Mesendoderm (in vitro differentiated cells): ENCODE data around the gene ELOVL7.

Experiments used
- DNase-seq: peaks from one replicate; pipeline ENCODE4 v3.0.0; 2013
- H2AK5ac ChIP-seq: 2 replicates; pipeline ENCODE4 v1.6.1; 2013; ENCODE audit warnings: low read length, inconsistent platforms
- H2BK120ac ChIP-seq: 2 replicates; pipeline ENCODE4 v1.6.1; 2013; ENCODE audit warnings: low read depth, mild to moderate bottlenecking, low read length, moderate library complexity, mixed read lengths
- H2BK15ac ChIP-seq: replicated peaks from 2 replicates; pipeline ENCODE4 v1.6.1; 2013; ENCODE audit warnings: low read depth, mild to moderate bottlenecking, moderate library complexity
- H2BK5ac ChIP-seq: 2 replicates; pipeline ENCODE4 v1.6.1; 2013; ENCODE audit warnings: low read length, inconsistent platforms
- H3K18ac ChIP-seq: 2 replicates; pipeline ENCODE4 v1.6.1; 2013; ENCODE audit warnings: mild to moderate bottlenecking, low read length, mixed read lengths
- H3K23ac ChIP-seq: one replicate; pipeline ENCODE4 v1.6.1; 2013; ENCODE audit warnings: low read length
- H3K27ac ChIP-seq: 2 replicates; pipeline ENCODE4 v1.5.1; 2013; ENCODE audit warnings: low read depth, mild to moderate bottlenecking, inconsistent platforms, low read length, moderate library complexity
- H3K27me3 ChIP-seq: 2 replicates; pipeline ENCODE4 v1.6.1; 2013; ENCODE audit warnings: low read length, control low read depth, mild to moderate bottlenecking, inconsistent platforms; ENCODE audit not compliant: insufficient read depth, poor library complexity
- H3K36me3 ChIP-seq: 2 replicates; pipeline ENCODE4 v1.6.1; 2013; ENCODE audit warnings: low read length, inconsistent platforms; ENCODE audit not compliant: control insufficient read depth, insufficient read depth
- H3K4ac ChIP-seq: one replicate; pipeline ENCODE4 v1.6.1; 2013; ENCODE audit warnings: low read depth, mild to moderate bottlenecking, low read length, moderate library complexity
- H3K4me1 ChIP-seq: 2 replicates; pipeline ENCODE4 v1.6.1; 2013; ENCODE audit warnings: low read depth, low read length, inconsistent platforms; ENCODE audit not compliant: control insufficient read depth
- H3K4me2 ChIP-seq: 2 replicates; pipeline ENCODE4 v1.6.1; 2013; ENCODE audit warnings: low read length
- H3K4me3 ChIP-seq: 2 replicates; pipeline ENCODE4 v1.5.1; 2013; ENCODE audit warnings: mild to moderate bottlenecking, low read length
- H3K56ac ChIP-seq: one replicate; pipeline ENCODE4 v1.6.1; 2013; ENCODE audit warnings: low read length
- H3K79me1 ChIP-seq: 2 replicates; pipeline ENCODE4 v1.6.1; 2013; ENCODE audit warnings: low read length, inconsistent platforms
- H3K79me2 ChIP-seq: 2 replicates; pipeline ENCODE4 v1.6.1; 2013; ENCODE audit warnings: mild to moderate bottlenecking, low read length; ENCODE audit not compliant: control insufficient read depth, insufficient read depth
- H3K9ac ChIP-seq: 2 replicates; pipeline ENCODE4 v1.6.1; 2013; ENCODE audit warnings: low read length, inconsistent platforms
- H4K5ac ChIP-seq: one replicate; pipeline ENCODE4 v1.6.1; 2013; ENCODE audit warnings: low read length
- H4K8ac ChIP-seq: one replicate; pipeline ENCODE4 v1.6.1; 2013; ENCODE audit warnings: low read depth, mild to moderate bottlenecking, control low read depth, low read length, moderate library complexity
- WGBS: extraction: QIAGEN DNeasy Blood & Tissue Kit; methylation state at CpG from one replicate; pipeline ENCODE4 v1.1.7; 2013; ENCODE audit warnings: low lambda C conversion rate, missing lambda C conversion rate; ENCODE audit not compliant: insufficient coverage; ENCODE audit errors: extremely low coverage; 5-methylcytosine and 5-hydroxymethylcytosine counted together

ELOVL7 gene

DNA sequence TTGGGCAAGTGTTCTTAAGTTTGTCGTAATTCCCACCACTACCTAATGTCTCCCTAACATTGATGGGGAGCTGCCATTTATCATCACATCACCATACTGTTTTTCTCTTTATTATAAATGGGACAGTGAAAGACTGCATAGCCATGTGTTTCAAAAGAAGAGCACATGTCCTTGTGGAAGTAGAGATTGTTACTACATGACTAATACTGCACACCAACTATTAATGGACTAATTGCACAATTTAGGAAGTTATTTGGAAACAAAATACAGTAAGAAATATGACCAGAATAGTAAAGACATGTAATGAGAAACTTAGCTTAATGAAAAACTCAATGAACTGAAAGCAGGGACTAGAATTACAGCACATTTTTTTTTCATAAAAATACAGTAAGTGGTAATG, 12.0 kb upstream of the ELOVL7 start:
- H3K4me3 ChIP-seq, result no peak overlapping the region
- no peak overlapping the region for H3K4ac ChIP-seq
- H4K5ac ChIP-seq, result no peak overlapping the region
- H4K8ac ChIP-seq, result no peak overlapping the region
- H3K4me2 ChIP-seq, result no peak overlapping the region
- H2BK5ac ChIP-seq, result no peak overlapping the region
- DNase-seq, result no peak
- H3K79me1 ChIP-seq, result no peaks in the 10 kb centered on the region
- no peak overlapping the region for H2AK5ac ChIP-seq
- no peak overlapping the region for H3K9ac ChIP-seq
- no CpG with 5 or more reads among the region's 1 CpG for WGBS
- H3K4me1 ChIP-seq, result no peaks in the 10 kb centered on the region
- H3K23ac ChIP-seq, result no peak overlapping the region
- H3K27ac ChIP-seq, result no peak overlapping the region
- no peak overlapping the region for H3K56ac ChIP-seq
- H3K79me2 ChIP-seq, result no peaks in the 10 kb centered on the region
- H2BK120ac ChIP-seq, result no peak overlapping the region
- H3K18ac ChIP-seq, result no peak overlapping the region
- H3K36me3 ChIP-seq, result no peaks in the 10 kb centered on the region
- no peak overlapping the region for H2BK15ac ChIP-seq
- no peaks in the 10 kb centered on the region for H3K27me3 ChIP-seq

DNA sequence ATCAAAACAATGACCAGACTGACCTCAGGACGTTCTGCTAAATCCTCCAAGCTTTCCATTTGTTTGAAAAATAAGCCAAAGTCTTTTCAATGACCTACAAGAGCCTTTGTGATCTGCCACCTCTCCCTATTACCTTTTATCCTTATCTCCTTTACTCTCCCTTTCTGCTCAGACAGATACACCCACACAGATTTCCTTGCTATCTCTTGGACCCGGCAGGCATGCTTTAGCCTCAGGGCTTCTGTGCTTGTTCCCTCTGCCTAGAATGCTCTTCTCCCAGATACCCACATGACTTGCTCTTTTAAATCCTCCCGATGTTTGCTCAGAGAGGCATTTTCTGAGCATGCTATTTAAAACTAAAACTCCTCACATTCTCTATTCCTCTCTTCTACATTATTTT, 8.9 kb upstream of the ELOVL7 start:
- no peak overlapping the region for H4K5ac ChIP-seq
- no CpG with 5 or more reads among the region's 3 CpGs for WGBS
- H3K18ac ChIP-seq, result no peak overlapping the region
- no peak overlapping the region for H2BK120ac ChIP-seq
- H3K79me1 ChIP-seq, result no peaks in the 10 kb centered on the region
- H3K23ac ChIP-seq, result no peak overlapping the region
- no peak overlapping the region for H3K4me2 ChIP-seq
- no peak overlapping the region for H2AK5ac ChIP-seq
- H2BK5ac ChIP-seq, result no peak overlapping the region
- H3K4me1 ChIP-seq, result no peaks in the 10 kb centered on the region
- H3K4ac ChIP-seq, result no peak overlapping the region
- H4K8ac ChIP-seq, result no peak overlapping the region
- no peak overlapping the region for H3K4me3 ChIP-seq
- H3K27me3 ChIP-seq, result no peaks in the 10 kb centered on the region
- no peak overlapping the region for H3K56ac ChIP-seq
- H3K9ac ChIP-seq, result no peak overlapping the region
- DNase-seq, result peak; percentile 83
- H2BK15ac ChIP-seq, result no peak overlapping the region
- H3K36me3 ChIP-seq, result no peaks in the 10 kb centered on the region
- no peaks in the 10 kb centered on the region for H3K79me2 ChIP-seq
- no peak overlapping the region for H3K27ac ChIP-seq

DNA sequence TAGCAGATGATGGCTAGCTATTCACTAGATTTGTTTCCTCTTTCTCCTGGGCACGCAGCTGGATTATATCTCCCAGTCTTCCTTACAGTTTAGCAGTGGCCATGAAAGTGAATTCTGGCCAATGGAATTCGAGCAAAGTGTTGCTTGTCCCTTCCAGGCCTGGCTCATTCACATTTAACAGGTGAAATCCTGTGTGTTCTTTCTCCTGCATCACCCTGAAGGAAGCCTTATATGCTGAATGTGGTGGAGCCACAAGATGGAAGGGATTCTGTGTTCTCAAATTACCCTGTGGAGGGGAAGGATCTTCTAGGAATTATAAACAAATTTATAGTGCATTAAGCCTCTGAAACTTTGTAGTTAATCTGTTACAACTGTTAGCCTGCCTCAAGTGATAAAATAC, 8.2 kb upstream of the ELOVL7 start:
- H4K5ac ChIP-seq, result no peak overlapping the region
- no peaks in the 10 kb centered on the region for H3K27me3 ChIP-seq
- H3K4me3 ChIP-seq, result no peak overlapping the region
- no peak overlapping the region for H3K4ac ChIP-seq
- no peak overlapping the region for H3K56ac ChIP-seq
- H3K36me3 ChIP-seq, result no peaks in the 10 kb centered on the region
- H2BK120ac ChIP-seq, result no peak overlapping the region
- H3K4me1 ChIP-seq, result no peaks in the 10 kb centered on the region
- no peak overlapping the region for H3K9ac ChIP-seq
- no peaks in the 10 kb centered on the region for H3K79me1 ChIP-seq
- H2BK15ac ChIP-seq, result no peak overlapping the region
- no peak overlapping the region for H4K8ac ChIP-seq
- no peak for DNase-seq
- WGBS, result no CpG with 5 or more reads among the region's 2 CpGs
- H3K79me2 ChIP-seq, result no peaks in the 10 kb centered on the region
- no peak overlapping the region for H3K23ac ChIP-seq
- H3K4me2 ChIP-seq, result no peak overlapping the region
- H2BK5ac ChIP-seq, result no peak overlapping the region
- H3K18ac ChIP-seq, result no peak overlapping the region
- no peak overlapping the region for H2AK5ac ChIP-seq
- H3K27ac ChIP-seq, result no peak overlapping the region

DNA sequence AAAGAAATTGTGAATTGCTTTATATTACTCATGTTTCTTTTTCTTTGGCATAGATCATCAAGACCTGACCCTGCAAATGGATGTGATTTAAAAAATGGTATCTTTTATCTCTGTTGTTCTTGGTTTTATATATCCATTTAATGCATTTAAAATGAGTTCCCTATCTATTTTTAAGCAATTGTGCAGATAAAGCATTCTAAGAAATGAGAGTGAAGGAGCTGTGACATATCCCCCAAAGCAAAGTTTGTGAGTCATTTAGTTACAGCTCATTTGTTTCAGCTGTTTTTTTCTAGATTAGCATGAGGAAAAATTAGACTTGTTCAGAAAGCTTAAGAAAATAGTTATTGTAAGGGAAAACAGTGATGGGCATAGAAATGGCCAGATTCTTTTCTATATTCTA, 7.6 kb upstream of the ELOVL7 start:
- H2AK5ac ChIP-seq, result no peak overlapping the region
- no peaks in the 10 kb centered on the region for H3K36me3 ChIP-seq
- H2BK5ac ChIP-seq, result no peak overlapping the region
- H4K5ac ChIP-seq, result no peak overlapping the region
- no peak overlapping the region for H2BK15ac ChIP-seq
- H2BK120ac ChIP-seq, result no peak overlapping the region
- H3K4me3 ChIP-seq, result no peak overlapping the region
- no peaks in the 10 kb centered on the region for H3K79me2 ChIP-seq
- H3K4me1 ChIP-seq, result no peaks in the 10 kb centered on the region
- H3K56ac ChIP-seq, result no peak overlapping the region
- H3K27me3 ChIP-seq, result no peaks in the 10 kb centered on the region
- no peak overlapping the region for H3K23ac ChIP-seq
- no peak overlapping the region for H3K27ac ChIP-seq
- no peak for DNase-seq
- H3K79me1 ChIP-seq, result no peaks in the 10 kb centered on the region
- H3K9ac ChIP-seq, result no peak overlapping the region
- H3K4ac ChIP-seq, result no peak overlapping the region
- H4K8ac ChIP-seq, result no peak overlapping the region
- H3K18ac ChIP-seq, result no peak overlapping the region
- no peak overlapping the region for H3K4me2 ChIP-seq

DNA sequence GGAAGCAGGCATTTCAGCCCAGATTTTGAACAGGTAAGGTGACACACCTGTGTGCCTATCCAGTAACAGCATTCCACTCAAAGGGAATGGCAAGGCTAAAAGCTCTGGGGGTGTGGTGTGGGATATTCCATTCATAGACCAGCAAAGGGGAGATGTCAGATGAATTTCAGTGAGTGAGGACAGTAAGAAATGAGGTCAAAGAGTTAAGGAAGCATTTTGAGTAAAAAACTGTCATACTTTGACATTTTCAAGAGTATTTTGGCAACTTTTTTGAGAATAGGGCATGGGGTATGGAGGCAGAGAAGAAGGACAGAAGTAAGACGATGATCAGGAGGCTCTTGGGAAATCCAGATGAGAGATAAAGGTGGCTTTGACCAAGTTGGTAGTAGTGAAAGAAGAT, 2.2 kb upstream of the ELOVL7 start:
- Histone ChIP-seq H3K18ac (no peak overlapping the region), H3K4me2 (no peak overlapping the region), H3K4ac (no peak overlapping the region), H3K56ac (no peak overlapping the region), H4K8ac (no peak overlapping the region), H3K4me1 (no peaks in the 10 kb centered on the region), H3K9ac (no peak overlapping the region), H3K36me3 (no peaks in the 10 kb centered on the region), H4K5ac (no peak overlapping the region), H3K79me1 (no peaks in the 10 kb centered on the region), H3K27ac (no peak overlapping the region), H2AK5ac (no peak overlapping the region), H3K79me2 (no peaks in the 10 kb centered on the region), H2BK5ac (no peak overlapping the region), H3K23ac (no peak overlapping the region), H3K27me3 (peaks cover 4% of the 10 kb centered on the region), H2BK15ac (no peak overlapping the region), H3K4me3 (no peak overlapping the region), H2BK120ac (no peak overlapping the region)
- DNase-seq, result no peak
- no CpG with 5 or more reads among the region's 1 CpG for WGBS

DNA sequence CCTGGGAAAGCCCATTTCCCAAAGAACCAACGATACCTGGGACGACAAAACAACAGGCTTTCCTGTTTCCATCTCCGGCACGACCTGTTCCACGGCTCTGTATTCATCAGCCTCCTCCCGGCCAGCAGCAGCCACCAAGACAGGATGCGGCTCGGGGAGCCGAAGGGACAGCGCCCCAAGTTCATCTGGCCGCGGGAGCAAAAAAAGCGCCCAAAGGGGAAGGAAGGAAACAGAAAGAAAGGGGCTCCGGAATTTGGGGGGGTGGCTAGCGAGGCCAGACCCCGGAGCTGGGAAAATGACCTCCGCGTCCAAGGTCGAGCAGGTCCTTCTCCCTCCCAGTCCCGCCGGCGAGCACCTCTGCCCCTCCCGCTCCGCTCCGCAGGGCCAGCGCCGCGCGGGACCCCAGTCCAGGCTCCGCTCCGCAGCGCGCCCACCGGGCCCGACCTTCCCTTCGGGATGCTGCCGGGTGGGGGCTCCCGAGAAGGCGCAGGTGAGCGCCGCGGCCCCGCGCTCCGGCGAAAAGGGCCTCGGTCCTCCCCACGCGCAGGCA, 608 bp downstream of the ELOVL7 start:
- no peaks in the 10 kb centered on the region for H3K36me3 ChIP-seq

More for the DNA sequence above, 608 bp downstream of the ELOVL7 start:
- WGBS, result no CpG with 5 or more reads among the region's 49 CpGs
- Histone ChIP-seq H2BK5ac (no peak overlapping the region), H2BK15ac (no peak overlapping the region), H3K79me1 (no peaks in the 10 kb centered on the region), H3K27me3 (peaks cover 4% of the 10 kb centered on the region), H4K5ac (no peak overlapping the region), H3K4me1 (no peaks in the 10 kb centered on the region), H2AK5ac (no peak overlapping the region), H3K23ac (no peak overlapping the region), H3K56ac (peak overlapping the region; percentile 80), H2BK120ac (no peak overlapping the region), H3K4me3 (peak overlapping the region; percentile 66), H3K79me2 (no peaks in the 10 kb centered on the region), H3K9ac (peak overlapping the region; percentile 70), H4K8ac (no peak overlapping the region), H3K27ac (no peak overlapping the region), H3K18ac (peak overlapping the region; percentile 24), H3K4ac (no peak overlapping the region), H3K4me2 (peak overlapping the region; percentile 85)
- DNase-seq, result peak; percentile 13
